HepG2 (cell line): ENCODE data around the gene SPRTN. TPM values are rescaled to one million over a fixed set of nuclear protein-coding genes. Genes with fewer than 3 reads are reported as not detected.

ENCODE experiments used
- ARHGAP35 ChIP-seq: sonication (generic); formaldehyde crosslinking; IDR thresholded peaks from 2 replicates; pipeline ENCODE4 v1.9.0; 2022; ENCODE audit warnings: mild to moderate bottlenecking, inconsistent platforms, moderate library complexity, missing genetic modification reagents, borderline replicate concordance
- ASH2L ChIP-seq: fragments of 300-600, 200-600 bp; sonication (generic); IDR thresholded peaks from 2 replicates; pipeline ENCODE4 v1.7.0; 2017; ENCODE audit warnings: low read depth, mild to moderate bottlenecking, moderate library complexity, mixed read lengths, low read length; ENCODE audit not compliant: insufficient read length
- ATAD3A ChIP-seq: sonication (generic); formaldehyde crosslinking; IDR thresholded peaks from 2 replicates; pipeline ENCODE4 v1.4.0; 2020; ENCODE audit warnings: missing genetic modification reagents
- BORCS8-MEF2B ChIP-seq: sonication (generic); formaldehyde crosslinking; IDR thresholded peaks from 2 replicates; pipeline ENCODE4 v1.8.0; 2022; ENCODE audit warnings: mild to moderate bottlenecking, missing genetic modification reagents
- CEBPB ChIP-seq: IDR thresholded peaks from 2 replicates; pipeline ENCODE4 v1.6.1; 2011; ENCODE audit warnings: low read depth, low read length, improper control_type of control experiment, borderline replicate concordance
- CHD4 ChIP-seq: fragments of 200-600 bp; sonication (generic); IDR thresholded peaks from 2 replicates; pipeline ENCODE4 v1.7.0; 2017; ENCODE audit warnings: mild to moderate bottlenecking, low read length, borderline replicate concordance
- ELF4 ChIP-seq: sonication (generic); formaldehyde crosslinking; IDR thresholded peaks from 2 replicates; pipeline ENCODE4 v1.5.0; 2020; ENCODE audit warnings: missing genetic modification reagents, mild to moderate bottlenecking, moderate library complexity, borderline replicate concordance
- GABPA ChIP-seq, 2 experiments: IDR thresholded peaks; 2 replicates each; pipeline ENCODE4 v1.6.1; 2011 to 2016; ENCODE audit warnings: low read depth in 2 of 2, low read length in 1 of 2, missing biosample characterization in 1 of 2, missing genetic modification characterization in 1 of 2
- GATAD1 ChIP-seq: IDR thresholded peaks from 2 replicates; pipeline ENCODE4 v1.6.1; 2016; ENCODE audit warnings: missing genetic modification reagents, missing compliant biosample characterization
- MIER2 ChIP-seq: IDR thresholded peaks from 2 replicates; pipeline ENCODE4 v1.6.1; 2016; ENCODE audit warnings: missing biosample characterization, missing genetic modification reagents
- NFYC ChIP-seq: IDR thresholded peaks from 2 replicates; pipeline ENCODE4 v1.6.1; 2016; ENCODE audit warnings: missing genetic modification reagents, missing compliant biosample characterization
- PAX8 ChIP-seq: sonication (generic); formaldehyde crosslinking; IDR thresholded peaks from 2 replicates; pipeline ENCODE4 v1.8.0; 2022; ENCODE audit warnings: mild to moderate bottlenecking, missing genetic modification reagents, borderline replicate concordance
- RARA ChIP-seq: IDR thresholded peaks from 2 replicates; pipeline ENCODE4 v1.6.1; 2016; ENCODE audit warnings: missing genetic modification reagents, missing compliant biosample characterization
- RNF219 ChIP-seq: sonication (generic); formaldehyde crosslinking; IDR thresholded peaks from 2 replicates; pipeline ENCODE4 v1.5.0; 2020; ENCODE audit warnings: mild to moderate bottlenecking, missing genetic modification reagents
- SIN3A ChIP-seq: IDR thresholded peaks from 2 replicates; pipeline ENCODE4 v1.6.1; 2011; ENCODE audit warnings: low read depth, mild to moderate bottlenecking, control low read depth, low read length, borderline replicate concordance
- SMAD3 ChIP-seq: sonication (generic); formaldehyde crosslinking; IDR thresholded peaks from 2 replicates; pipeline ENCODE4 v1.4.0; 2020; ENCODE audit warnings: missing genetic modification reagents
- TGIF2 ChIP-seq: IDR thresholded peaks from 2 replicates; pipeline ENCODE4 v1.6.1; 2016; ENCODE audit warnings: control low read depth, missing compliant biosample characterization
- U2AF1 ChIP-seq: fragments of 200-400 bp; formaldehyde crosslinking; optimal IDR thresholded peaks from 2 replicates; pipeline ENCODE3; 2017; ENCODE audit warnings: mild to moderate bottlenecking, low read depth, low read length
- ZFP36L1 ChIP-seq: sonication (generic); formaldehyde crosslinking; IDR thresholded peaks from 2 replicates; pipeline ENCODE4 v1.8.0; 2022; ENCODE audit warnings: mild to moderate bottlenecking, missing genetic modification reagents, moderate library complexity
- ZNF253 ChIP-seq: sonication (generic); formaldehyde crosslinking; IDR thresholded peaks from 2 replicates; pipeline ENCODE4 v1.8.0; 2022; ENCODE audit warnings: mild to moderate bottlenecking, missing genetic modification reagents, borderline replicate concordance
- ZNF414 ChIP-seq: sonication (generic); formaldehyde crosslinking; IDR thresholded peaks from 2 replicates; pipeline ENCODE4 v1.5.0; 2020; ENCODE audit warnings: missing genetic modification reagents
- ZNF441 ChIP-seq: sonication (generic); formaldehyde crosslinking; IDR thresholded peaks from 2 replicates; pipeline ENCODE4 v1.7.0; 2021; ENCODE audit warnings: missing genetic modification reagents, borderline replicate concordance
- ZNF496 ChIP-seq: sonication (generic); formaldehyde crosslinking; IDR thresholded peaks from 2 replicates; pipeline ENCODE4 v1.8.1; 2023; ENCODE audit warnings: mild to moderate bottlenecking, moderate library complexity, missing genetic modification reagents; ENCODE audit not compliant: insufficient replicate concordance
- ZNF501 ChIP-seq: sonication (generic); formaldehyde crosslinking; IDR thresholded peaks from 2 replicates; pipeline ENCODE4 v1.5.1; 2020; ENCODE audit warnings: mild to moderate bottlenecking, moderate library complexity, missing genetic modification reagents
- ZNF576 ChIP-seq: sonication (generic); formaldehyde crosslinking; IDR thresholded peaks from 2 replicates; pipeline ENCODE4 v1.4.0; 2020; ENCODE audit warnings: mild to moderate bottlenecking, missing genetic modification reagents
- ZNF674 ChIP-seq: sonication (generic); formaldehyde crosslinking; IDR thresholded peaks from 2 replicates; pipeline ENCODE4 v1.5.0; 2020; ENCODE audit warnings: low read depth, mild to moderate bottlenecking, missing genetic modification reagents
- ZNF883 ChIP-seq: sonication (generic); formaldehyde crosslinking; IDR thresholded peaks from 2 replicates; pipeline ENCODE4 v1.5.1; 2020; ENCODE audit warnings: mild to moderate bottlenecking, missing genetic modification reagents; ENCODE audit errors: not compliant biosample characterization
- polyA plus RNA-seq, 8 experiments: library from polyadenylated mRNA; depleted of rRNA in 3 of 8; stranded (reverse) in 7 of 8; unstranded in 1 of 8; fragments of >200 nt; fragmentation: Illumina TruSeq in 4 of 8; extraction: Trizol in 4 of 8; gene quantifications; 2 replicates each; pipeline versions ENCODE4 v1.2.1 to v1.2.3, GENCODE V29; 2011 to 2016; ENCODE audit warnings: low read depth in 4 of 8, missing spikeins in 1 of 8, mixed read lengths in 1 of 8; ENCODE audit not compliant: insufficient read depth in 1 of 8
- total RNA-seq, 5 experiments: library from RNA; depleted of rRNA; stranded (reverse); fragments of >200 nt; fragmentation: Illumina TruSeq; extraction: Trizol; gene quantifications; 2 replicates each; pipeline ENCODE4 v1.2.3, GENCODE V29; 2016; ENCODE audit warnings: low read depth in 1 of 5

The SPRTN gene
- total and polyA plus RNA-seq, 2 of the 13 experiments (the other 11 are each of a cell fraction or from before 2014, with no cell fraction given), result 4.2 to 15.2 TPM

- TF ChIP-seq SIN3A (no peak; the same call in none of the 2 replicates), GATAD1 (peak; percentile 96), ASH2L (peak; percentile 98), U2AF1 (no peak), ZNF496 (CRISPR knock-in tag) (no peak), GABPA (IDR thresholded peaks at IDR 0.05; ENCODE audit: low read depth, low read length) (no peak), GABPA (CRISPR knock-in tag; IDR thresholded peaks at IDR 0.05; ENCODE audit: low read depth) (peak; percentile 72), ZNF883 (peak; percentile 24), CEBPB (peak; percentile 68; the same call in 1 of the 2 replicates), MIER2 (CRISPR knock-in tag) (peak; percentile 42; the same call in 1 of the 2 replicates), ZNF576 (CRISPR knock-in tag) (peak; percentile 81; the same call in 1 of the 2 replicates), PAX8 (peak; percentile 92; the same call in 1 of the 2 replicates), ZFP36L1 (CRISPR knock-in tag) (no peak), BORCS8-MEF2B (CRISPR knock-in tag) (peak; percentile 42; the same call in 1 of the 2 replicates), ZNF414 (peak; percentile 85; the same call in 1 of the 2 replicates), ZNF501 (CRISPR knock-in tag) (peak; percentile 93), NFYC (CRISPR knock-in tag) (0 out of 2 replicates have a peak, but pooled peaks have one; percentile 4), ZNF674 (CRISPR knock-in tag) (0 out of 2 replicates have a peak, but pooled peaks have one; percentile 77), ZNF253 (CRISPR knock-in tag) (no peak), ZNF441 (no peak; the same call in 1 of the 2 replicates), CHD4 (0 out of 2 replicates have a peak, but pooled peaks have one; percentile 35), TGIF2 (peak; percentile 12; the same call in 1 of the 2 replicates), RARA (CRISPR knock-in tag) (0 out of 2 replicates have a peak, but pooled peaks have one; percentile 6), SMAD3 (CRISPR knock-in tag) (peak; percentile 65), ARHGAP35 (CRISPR knock-in tag) (peak; percentile 54; the same call in 1 of the 2 replicates), ATAD3A (0 out of 2 replicates have a peak, but pooled peaks have one; percentile 31), ELF4 (peak; percentile 92; the same call in 1 of the 2 replicates), RNF219 (CRISPR knock-in tag) (no peak)
Observed at GRCh38 chr1:231337472-231338269, 422 bp upstream of the SPRTN start, which contains the start of gene EXOC8 (continued).
